Uterus (tissue), 4 donors: ENCODE data around the gene HIRA. TPM values are rescaled to one million over a fixed set of nuclear protein-coding genes. Genes with fewer than 3 reads are reported as not detected.

Source experiments
- DNase-seq, 2 donors: peaks; one replicate each; pipeline ENCODE4 v3.0.0-alpha.2; 2019 to 2020
- H3K27ac ChIP-seq, 2 donors: fragments of 200-600 bp; sonication (generic); 1 replicate in 1 of 2; 2 replicates in 1 of 2; pipeline ENCODE4 v1.5.1; 2016 to 2018
- H3K27me3 ChIP-seq, 2 donors: fragments of 200-600 bp; sonication (generic); one replicate each; pipeline ENCODE4 v1.5.1; 2018 to 2019; ENCODE audit warnings: control low read depth in 1 of 2
- H3K36me3 ChIP-seq, 2 donors: fragments of 200-600 bp; sonication (generic); one replicate each; pipeline ENCODE4 v1.5.1; 2019; ENCODE audit warnings: control low read depth in 1 of 2
- H3K4me1 ChIP-seq, 2 donors: fragments of 200-600 bp; sonication (generic); one replicate each; pipeline ENCODE4 v1.5.1; 2018 to 2019; ENCODE audit warnings: control low read depth in 1 of 2
- H3K4me3 ChIP-seq, 2 donors: fragments of 200-600 bp; sonication (generic); 1 replicate in 1 of 2; 2 replicates in 1 of 2; pipeline ENCODE4 v1.5.1; 2018 to 2019; ENCODE audit warnings: mild to moderate bottlenecking in 1 of 2
- H3K9me3 ChIP-seq, 2 donors: fragments of 200-600 bp; sonication (generic); one replicate each; pipeline ENCODE4 v1.5.1; 2019; ENCODE audit warnings: control low read depth in 1 of 2
- POLR2A ChIP-seq, 2 donors: fragments of 450-650 bp; IDR thresholded peaks; one replicate each; pipeline ENCODE4 v1.6.1; 2016; ENCODE audit warnings: antibody characterized with exemption in 2 of 2, mild to moderate bottlenecking in 1 of 2, moderate library complexity in 1 of 2
- intact Hi-C: fragments of 100-400 bp; cut with DNase I; formaldehyde crosslinking; loops from one replicate; pipeline ENCODE4 v1.15.1; 2023; ENCODE audit warnings: low total_unique reads
- total RNA-seq, 4 donors: library from RNA; depleted of rRNA in 3 of 4; stranded (reverse); fragments of >200 nt in 3 of 4; gene quantifications; one replicate each; pipeline versions ENCODE4 v1.1.0 to v1.2.4, GENCODE V29; 2014 to 2023
- TF ChIP-seq, protein P1 (sequence below), 4 experiments: fragments of 200-600 bp in 2 of 4; fragments of 450-650 bp in 2 of 4; sonication (generic) in 2 of 4; IDR thresholded peaks; one replicate each; pipeline ENCODE4 v1.5.1; 2016 to 2019; ENCODE audit warnings: antibody characterized with exemption in 4 of 4, mild to moderate bottlenecking in 2 of 4, moderate library complexity in 1 of 4
- donor health status: DM: yes; HTN: yes; CAD: no.

The HIRA gene
- total RNA-seq, 4 donors from 2014 or later = 0.29 to 32.1 (median 11.7) TPM

DNA sequence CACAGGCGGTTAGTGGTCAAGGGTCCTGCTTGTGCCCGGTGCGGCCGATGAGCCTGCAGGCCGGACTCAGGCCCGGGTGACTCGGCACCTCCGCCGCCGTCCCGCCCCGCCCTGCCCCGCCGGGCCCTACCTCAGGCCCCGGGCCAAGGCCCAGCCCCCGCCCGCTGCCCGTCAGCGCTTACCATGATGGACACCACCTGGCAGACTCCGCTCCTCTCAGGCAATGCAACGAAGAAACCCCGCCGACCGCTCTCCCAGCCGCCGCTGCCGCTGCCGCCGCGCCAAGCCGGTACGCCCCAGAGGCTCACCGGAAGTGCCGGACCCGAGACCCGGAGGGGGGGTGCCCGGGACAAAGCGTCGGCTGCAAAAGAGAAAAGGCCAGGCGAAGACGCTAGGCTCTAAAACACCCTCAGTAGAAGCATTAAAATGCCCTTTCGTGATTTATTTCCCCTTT, 47.4 kb upstream of the HIRA start, which contains the start of gene UFD1:
Gene UFD1, minus strand, starts transcription at position 293 of the 454 bp plus-strand sequence. Its CDS starts 108 bp downstream, at position 185.
- Histone ChIP-seq H3K9me3 (no peaks in the 10 kb centered on the region), H3K36me3 (no peaks in the 10 kb centered on the region), H3K4me3 (peak within 1 kb of the TSS; percentile 59 to 73), H3K4me1 (peaks cover 0 to 9% of the 10 kb centered on the region in 2 donors), H3K27ac (peak within 1 kb of the TSS; percentile 98 to 99), H3K27me3 (no peaks in the 10 kb centered on the region)
- peak; percentile 84 to 85 for DNase-seq
- no peak for TF ChIP-seq POLR2A (IDR thresholded peaks at IDR 0.05)
- TF ChIP-seq, protein P1, sequence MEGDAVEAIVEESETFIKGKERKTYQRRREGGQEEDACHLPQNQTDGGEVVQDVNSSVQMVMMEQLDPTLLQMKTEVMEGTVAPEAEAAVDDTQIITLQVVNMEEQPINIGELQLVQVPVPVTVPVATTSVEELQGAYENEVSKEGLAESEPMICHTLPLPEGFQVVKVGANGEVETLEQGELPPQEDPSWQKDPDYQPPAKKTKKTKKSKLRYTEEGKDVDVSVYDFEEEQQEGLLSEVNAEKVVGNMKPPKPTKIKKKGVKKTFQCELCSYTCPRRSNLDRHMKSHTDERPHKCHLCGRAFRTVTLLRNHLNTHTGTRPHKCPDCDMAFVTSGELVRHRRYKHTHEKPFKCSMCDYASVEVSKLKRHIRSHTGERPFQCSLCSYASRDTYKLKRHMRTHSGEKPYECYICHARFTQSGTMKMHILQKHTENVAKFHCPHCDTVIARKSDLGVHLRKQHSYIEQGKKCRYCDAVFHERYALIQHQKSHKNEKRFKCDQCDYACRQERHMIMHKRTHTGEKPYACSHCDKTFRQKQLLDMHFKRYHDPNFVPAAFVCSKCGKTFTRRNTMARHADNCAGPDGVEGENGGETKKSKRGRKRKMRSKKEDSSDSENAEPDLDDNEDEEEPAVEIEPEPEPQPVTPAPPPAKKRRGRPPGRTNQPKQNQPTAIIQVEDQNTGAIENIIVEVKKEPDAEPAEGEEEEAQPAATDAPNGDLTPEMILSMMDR (IDR thresholded peaks at IDR 0.05) = peak in 1 of 4 experiments; percentile 2
- intact Hi-C loops = no loop called here

DNA sequence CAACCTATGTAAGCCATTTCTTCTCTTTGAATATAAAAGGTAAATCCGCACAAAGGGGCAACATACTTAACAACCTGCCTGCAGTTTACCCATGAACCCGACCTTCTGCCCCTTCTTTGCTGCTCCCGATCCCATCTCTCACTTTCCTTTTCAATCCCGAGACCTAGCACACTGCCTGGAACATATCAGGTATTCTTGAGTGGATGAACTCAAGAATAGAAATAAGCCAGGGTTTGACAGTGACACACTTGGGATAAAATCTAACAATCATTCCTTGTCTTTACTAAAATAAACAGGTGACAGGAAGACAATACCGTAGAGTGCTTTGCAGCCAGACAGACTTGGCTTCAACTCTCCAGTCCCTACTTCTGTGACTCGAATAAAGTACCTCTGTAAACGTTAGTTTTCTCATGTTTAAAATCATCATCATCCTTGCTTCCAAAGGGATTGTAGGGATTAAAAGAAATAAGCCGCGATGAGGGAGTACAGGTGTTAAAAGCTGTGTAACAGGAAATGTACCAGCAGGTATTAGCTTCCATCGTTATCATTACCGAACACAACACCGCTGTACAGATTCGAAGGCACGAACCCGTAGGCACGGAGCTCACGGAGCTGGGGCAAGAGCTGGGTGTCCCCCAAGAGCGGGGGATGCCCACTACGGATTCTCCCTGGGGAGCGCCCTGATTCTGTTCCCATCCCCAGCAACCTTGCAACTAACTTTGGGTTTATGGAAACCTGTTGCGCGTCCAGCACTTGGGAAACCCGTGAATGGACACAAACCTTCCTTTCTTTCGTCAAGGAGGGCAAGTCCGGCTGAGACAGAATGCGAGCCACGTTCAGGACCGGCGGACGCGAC, 46.7 kb upstream of the HIRA start:
- H3K4me3 ChIP-seq = peak overlapping the region; percentile 59 to 73
- H3K4me1 ChIP-seq = peaks cover 0 to 9% of the 10 kb centered on the region in 2 donors
- no peaks in the 10 kb centered on the region for H3K9me3 ChIP-seq
- peak in 1 of 2 donors; percentile 18 for DNase-seq
- no peak for TF ChIP-seq POLR2A (IDR thresholded peaks at IDR 0.05)
- TF ChIP-seq, protein P1 (IDR thresholded peaks at IDR 0.05) = no peak
- intact Hi-C loops = no loop called here
- peak overlapping the region; percentile 98 to 99 for H3K27ac ChIP-seq
- H3K36me3 ChIP-seq = no peaks in the 10 kb centered on the region
- no peaks in the 10 kb centered on the region for H3K27me3 ChIP-seq

DNA sequence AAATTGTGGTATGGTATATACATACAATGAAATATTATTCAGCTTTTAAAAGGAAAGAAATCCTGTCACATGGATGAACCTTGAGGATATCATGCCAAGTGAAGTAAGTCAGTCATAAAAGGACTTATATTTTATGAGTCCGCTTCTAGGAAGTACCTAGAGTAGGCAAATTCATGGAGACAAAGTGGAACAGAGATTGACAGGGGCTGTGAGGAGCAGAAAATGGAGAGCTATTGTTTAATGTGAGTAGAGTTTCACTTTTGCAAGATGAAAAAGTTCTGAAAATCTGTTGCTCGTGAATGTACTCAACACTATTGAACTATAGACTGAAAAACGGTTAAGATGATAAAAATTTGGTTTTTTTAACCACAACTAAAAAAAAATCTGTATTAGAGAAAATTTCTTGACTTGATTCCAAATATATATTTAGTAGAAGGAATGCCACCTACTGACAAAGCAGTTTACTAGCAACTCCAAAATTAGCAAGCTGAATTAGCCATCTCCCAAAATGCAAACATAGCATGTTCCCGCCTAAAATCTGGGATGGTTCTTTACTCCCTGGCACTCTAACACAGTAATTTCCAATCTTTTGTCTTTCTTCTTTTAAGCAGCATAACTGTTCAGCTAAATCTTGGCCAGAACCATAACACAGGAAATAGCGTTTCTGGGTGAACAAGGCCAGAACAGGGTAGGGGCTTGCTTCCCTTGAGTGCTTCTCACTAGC, 46.0 kb upstream of the HIRA start:
- TF ChIP-seq, protein P1 (IDR thresholded peaks at IDR 0.05) = no peak
- TF ChIP-seq POLR2A (IDR thresholded peaks at IDR 0.05) = no peak
- Histone ChIP-seq H3K27me3 (no peaks in the 10 kb centered on the region), H3K36me3 (no peaks in the 10 kb centered on the region), H3K4me1 (peaks cover 0 to 9% of the 10 kb centered on the region in 2 donors), H3K27ac (peak overlapping the region in 1 of 2 donors; percentile 99), H3K4me3 (peak overlapping the region; percentile 59 to 73), H3K9me3 (no peaks in the 10 kb centered on the region)
- intact Hi-C loops = no loop called here
- no peak for DNase-seq

DNA sequence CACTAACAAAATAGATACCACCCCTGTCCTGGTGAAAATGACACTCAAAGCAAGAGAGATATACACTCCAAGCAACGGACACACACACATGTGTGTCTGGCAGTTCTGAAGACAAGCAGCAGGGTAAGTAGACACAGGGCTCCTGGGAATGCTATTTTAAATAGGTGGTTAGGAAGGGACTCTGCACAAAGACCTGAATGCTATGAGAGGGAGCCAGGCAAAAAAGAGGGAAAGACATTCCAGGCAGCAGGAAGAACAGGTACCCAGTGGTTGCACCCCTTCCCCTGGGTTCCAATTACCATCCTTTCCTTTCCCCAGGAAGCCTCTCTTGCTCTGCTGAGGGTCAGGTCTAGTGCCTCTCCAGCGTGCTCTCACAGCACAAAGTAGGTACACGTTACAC, 44.5 kb upstream of the HIRA start:
- Histone ChIP-seq H3K4me3 (no peak overlapping the region), H3K9me3 (no peaks in the 10 kb centered on the region), H3K4me1 (peaks cover 0 to 9% of the 10 kb centered on the region in 2 donors), H3K36me3 (no peaks in the 10 kb centered on the region), H3K27ac (no peak overlapping the region), H3K27me3 (no peaks in the 10 kb centered on the region)
- TF ChIP-seq POLR2A (IDR thresholded peaks at IDR 0.05) = no peak
- TF ChIP-seq, protein P1 (IDR thresholded peaks at IDR 0.05) = no peak
- intact Hi-C loops = no loop called here
- DNase-seq = no peak
